PC-9 (cell line): Measurements from ENCODE around the gene USP49.

ENCODE experiments used
- CTCF ChIP-seq: fragments of 200-600 bp; sonication (generic); conservative IDR thresholded peaks from 2 replicates; pipeline ENCODE4 v1.6.1; 2017; ENCODE audit warnings: mixed run types, antibody characterized with exemption, mild to moderate bottlenecking, moderate library complexity
- EZH2 ChIP-seq: fragments of 200-600 bp; sonication (generic); IDR thresholded peaks from 2 replicates; pipeline ENCODE4 v1.8.0; 2017; ENCODE audit warnings: antibody characterized with exemption, low read depth

GRCh38 chr6:41934278-41935192 is 39.4 kb upstream of the USP49 start:
- TF ChIP-seq CTCF (no peak), EZH2 (no peak)
